ENCODE data around the gene C6orf120.

- no peak for TF ChIP-seq CTCF (IDR thresholded peaks at IDR 0.05)
- TF ChIP-seq POLR2A (IDR thresholded peaks at IDR 0.05): no peak
Observed at GRCh38 chr6:169723200-169723909, 21.4 kb downstream of the C6orf120 start.

Measured in lower leg skin (tissue), 3 donors.